SK-N-SH treated with all-trans-retinoic acid at 6 μM for 48 hours (cell line): ENCODE results near the gene MYLK.

Experiments
- ATAC-seq: fragments of 200-7000 bp; cut with Tn5 transposase; 3 replicates; pipeline ENCODE4 v1.9.1; 2020; ENCODE audit warnings: mild to moderate bottlenecking, moderate library complexity
- ARNTL ChIP-seq: fragments of 450-650 bp; formaldehyde crosslinking; IDR thresholded peaks from 2 replicates; pipeline ENCODE4 v1.5.0; 2020; ENCODE audit warnings: low read depth, mild to moderate bottlenecking, moderate library complexity, borderline replicate concordance
- BACH2 ChIP-seq: fragments of 250-450 bp; sonication (Bioruptor Pico); IDR thresholded peaks from 2 replicates; pipeline ENCODE4 v1.9.0; 2021; ENCODE audit warnings: mild to moderate bottlenecking, borderline replicate concordance
- CSDC2 ChIP-seq: fragments of 250-450 bp; sonication (Bioruptor Pico); IDR thresholded peaks from 2 replicates; pipeline ENCODE4 v1.5.0; 2020; ENCODE audit warnings: mild to moderate bottlenecking, moderate library complexity
- GLIS3 ChIP-seq: fragments of 250-450 bp; sonication (Bioruptor Pico); IDR thresholded peaks from 2 replicates; pipeline ENCODE4 v1.5.0; 2020; ENCODE audit warnings: mild to moderate bottlenecking, moderate library complexity
- ISL1 ChIP-seq: fragments of 250-450 bp; sonication (Bioruptor Pico); IDR thresholded peaks from 2 replicates; pipeline ENCODE4 v2.1.2; 2022; ENCODE audit warnings: mild to moderate bottlenecking, moderate library complexity
- OSR1 ChIP-seq: fragments of 250-450 bp; sonication (Bioruptor Pico); IDR thresholded peaks from 2 replicates; pipeline ENCODE4 v1.8.0; 2022; ENCODE audit warnings: moderate library complexity, mild to moderate bottlenecking, inconsistent platforms
- PPARA ChIP-seq: fragments of 250-450 bp; sonication (Bioruptor Pico); IDR thresholded peaks from 2 replicates; pipeline ENCODE4 v1.5.0; 2020; ENCODE audit warnings: mild to moderate bottlenecking, borderline replicate concordance
- RARB ChIP-seq: fragments of 250-450 bp; sonication (Bioruptor Pico); IDR thresholded peaks from 2 replicates; pipeline ENCODE4 v1.8.0; 2021; ENCODE audit warnings: mild to moderate bottlenecking, moderate library complexity
- TCF4 ChIP-seq: fragments of 250-450 bp; sonication (Bioruptor Pico); IDR thresholded peaks from 2 replicates; pipeline ENCODE4 v1.8.0; 2021; ENCODE audit warnings: mild to moderate bottlenecking, moderate library complexity, borderline replicate concordance
- TOX ChIP-seq: fragments of 250-450 bp; sonication (Bioruptor Pico); IDR thresholded peaks from 2 replicates; pipeline ENCODE4 v1.8.0; 2021; ENCODE audit warnings: mild to moderate bottlenecking, moderate library complexity, borderline replicate concordance
- ZFP30 ChIP-seq: fragments of 450-650 bp; formaldehyde crosslinking; IDR thresholded peaks from 2 replicates; pipeline ENCODE4 v1.5.0; 2022; ENCODE audit warnings: mild to moderate bottlenecking, moderate library complexity
- ZNF565 ChIP-seq: fragments of 450-650 bp; formaldehyde crosslinking; conservative IDR thresholded peaks from 2 replicates; pipeline ENCODE4 v1.5.0; 2020; ENCODE audit warnings: low read depth, mild to moderate bottlenecking, moderate library complexity
- ZNF70 ChIP-seq: fragments of 450-650 bp; formaldehyde crosslinking; IDR thresholded peaks from 2 replicates; pipeline ENCODE4 v1.5.0; 2020; ENCODE audit warnings: mild to moderate bottlenecking, moderate library complexity
- ZNF8 ChIP-seq: fragments of 450-650 bp; formaldehyde crosslinking; IDR thresholded peaks from 2 replicates; pipeline ENCODE4 v1.5.0; 2020; ENCODE audit warnings: mild to moderate bottlenecking, moderate library complexity
- TF ChIP-seq, protein P1 (sequence below): fragments of 250-450 bp; sonication (Bioruptor Pico); IDR thresholded peaks from 2 replicates; pipeline ENCODE4 v1.5.0; 2020; ENCODE audit warnings: mild to moderate bottlenecking, moderate library complexity
- TF ChIP-seq, protein P2 (sequence below): fragments of 250-450 bp; sonication (Bioruptor Pico); IDR thresholded peaks from 2 replicates; pipeline ENCODE4 v1.5.1; 2020; ENCODE audit warnings: low read depth, mild to moderate bottlenecking, moderate library complexity
- TF ChIP-seq, protein P3 (sequence below): fragments of 250-450 bp; sonication (Bioruptor Pico); IDR thresholded peaks from 2 replicates; pipeline ENCODE4 v1.5.1; 2021; ENCODE audit warnings: mild to moderate bottlenecking, moderate library complexity
- TF ChIP-seq, protein P4 (sequence below): fragments of 250-450 bp; sonication (Bioruptor Pico); IDR thresholded peaks from 2 replicates; pipeline ENCODE4 v1.8.0; 2020; ENCODE audit warnings: mild to moderate bottlenecking, moderate library complexity, borderline replicate concordance

The MYLK gene

DNA sequence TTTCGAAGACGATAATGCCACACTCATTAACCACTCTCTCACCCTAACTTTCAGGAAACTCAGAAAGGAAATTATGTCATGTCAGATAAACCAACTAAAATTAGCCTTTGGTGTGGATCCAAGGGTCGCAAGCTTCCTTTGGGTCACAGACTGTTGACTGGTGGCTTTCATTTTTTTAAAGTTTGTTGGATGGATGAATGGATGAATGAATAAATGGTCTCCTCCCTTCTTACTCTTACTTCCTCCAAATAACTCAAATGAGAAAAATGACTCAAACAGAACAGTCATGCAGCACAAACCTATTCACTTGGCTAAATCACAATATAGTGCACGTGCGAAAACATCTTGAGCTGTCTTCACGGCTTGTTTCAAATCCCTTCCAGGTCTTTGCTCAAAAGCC is 216.3 kb downstream of the MYLK start (continued):
- TF ChIP-seq, protein P1, sequence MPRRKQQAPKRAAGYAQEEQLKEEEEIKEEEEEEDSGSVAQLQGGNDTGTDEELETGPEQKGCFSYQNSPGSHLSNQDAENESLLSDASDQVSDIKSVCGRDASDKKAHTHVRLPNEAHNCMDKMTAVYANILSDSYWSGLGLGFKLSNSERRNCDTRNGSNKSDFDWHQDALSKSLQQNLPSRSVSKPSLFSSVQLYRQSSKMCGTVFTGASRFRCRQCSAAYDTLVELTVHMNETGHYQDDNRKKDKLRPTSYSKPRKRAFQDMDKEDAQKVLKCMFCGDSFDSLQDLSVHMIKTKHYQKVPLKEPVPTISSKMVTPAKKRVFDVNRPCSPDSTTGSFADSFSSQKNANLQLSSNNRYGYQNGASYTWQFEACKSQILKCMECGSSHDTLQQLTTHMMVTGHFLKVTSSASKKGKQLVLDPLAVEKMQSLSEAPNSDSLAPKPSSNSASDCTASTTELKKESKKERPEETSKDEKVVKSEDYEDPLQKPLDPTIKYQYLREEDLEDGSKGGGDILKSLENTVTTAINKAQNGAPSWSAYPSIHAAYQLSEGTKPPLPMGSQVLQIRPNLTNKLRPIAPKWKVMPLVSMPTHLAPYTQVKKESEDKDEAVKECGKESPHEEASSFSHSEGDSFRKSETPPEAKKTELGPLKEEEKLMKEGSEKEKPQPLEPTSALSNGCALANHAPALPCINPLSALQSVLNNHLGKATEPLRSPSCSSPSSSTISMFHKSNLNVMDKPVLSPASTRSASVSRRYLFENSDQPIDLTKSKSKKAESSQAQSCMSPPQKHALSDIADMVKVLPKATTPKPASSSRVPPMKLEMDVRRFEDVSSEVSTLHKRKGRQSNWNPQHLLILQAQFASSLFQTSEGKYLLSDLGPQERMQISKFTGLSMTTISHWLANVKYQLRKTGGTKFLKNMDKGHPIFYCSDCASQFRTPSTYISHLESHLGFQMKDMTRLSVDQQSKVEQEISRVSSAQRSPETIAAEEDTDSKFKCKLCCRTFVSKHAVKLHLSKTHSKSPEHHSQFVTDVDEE (CRISPR knock-in tag) = no peak
- TF ChIP-seq ARNTL (CRISPR knock-in tag) (no peak), GLIS3 (CRISPR knock-in tag) (no peak), CSDC2 (no peak)

DNA sequence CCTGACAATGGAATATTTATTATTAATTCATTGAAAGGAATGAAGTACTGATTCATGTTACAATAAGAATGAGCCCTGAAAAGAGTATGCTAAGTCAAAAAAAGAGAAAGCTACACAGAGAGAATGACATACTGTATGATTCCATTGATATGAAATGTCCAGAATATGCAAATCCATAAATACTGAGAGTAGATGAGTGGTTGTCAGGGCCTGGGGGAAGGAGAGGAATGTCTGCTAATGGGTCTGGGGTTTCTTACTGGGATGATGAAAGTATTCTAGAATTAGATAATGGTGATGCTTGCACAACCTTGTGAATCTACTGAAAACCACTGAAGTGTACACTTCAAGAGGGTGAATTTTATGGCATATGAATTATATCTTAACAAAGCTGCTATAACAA is 219.4 kb downstream of the MYLK start:
- TF ChIP-seq ISL1 = peak; percentile 28
- TF ChIP-seq ZNF565 (CRISPR knock-in tag) = no peak
- TF ChIP-seq, protein P2, sequence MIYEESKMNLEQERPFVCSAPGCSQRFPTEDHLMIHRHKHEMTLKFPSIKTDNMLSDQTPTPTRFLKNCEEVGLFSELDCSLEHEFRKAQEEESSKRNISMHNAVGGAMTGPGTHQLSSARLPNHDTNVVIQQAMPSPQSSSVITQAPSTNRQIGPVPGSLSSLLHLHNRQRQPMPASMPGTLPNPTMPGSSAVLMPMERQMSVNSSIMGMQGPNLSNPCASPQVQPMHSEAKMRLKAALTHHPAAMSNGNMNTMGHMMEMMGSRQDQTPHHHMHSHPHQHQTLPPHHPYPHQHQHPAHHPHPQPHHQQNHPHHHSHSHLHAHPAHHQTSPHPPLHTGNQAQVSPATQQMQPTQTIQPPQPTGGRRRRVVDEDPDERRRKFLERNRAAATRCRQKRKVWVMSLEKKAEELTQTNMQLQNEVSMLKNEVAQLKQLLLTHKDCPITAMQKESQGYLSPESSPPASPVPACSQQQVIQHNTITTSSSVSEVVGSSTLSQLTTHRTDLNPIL (CRISPR knock-in tag) = no peak
- no peak for TF ChIP-seq BACH2 (CRISPR knock-in tag)
- TF ChIP-seq ARNTL (CRISPR knock-in tag) = no peak
- TF ChIP-seq TCF4 (CRISPR knock-in tag) = no peak
- ATAC-seq = no peak

DNA sequence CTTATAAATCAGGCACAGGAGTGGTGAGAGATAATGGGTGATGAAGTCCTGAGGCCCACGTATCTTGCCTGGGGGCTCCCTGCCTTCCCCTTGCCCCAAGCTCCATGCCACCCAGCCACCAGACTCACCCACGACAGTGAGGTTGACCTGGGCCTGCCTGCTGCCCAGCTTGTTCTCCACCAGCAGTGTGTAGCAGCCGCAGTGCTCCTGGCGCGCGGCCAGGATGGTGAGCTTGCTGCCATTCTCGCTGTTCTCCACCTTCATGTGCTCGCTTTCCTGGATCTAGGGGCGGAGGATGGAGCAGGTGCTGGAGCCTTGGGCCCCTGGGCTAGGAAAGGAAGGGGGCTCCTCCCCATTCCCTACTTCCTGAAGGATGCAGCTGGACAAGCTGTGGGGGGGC is 220.2 kb downstream of the MYLK start:
- TF ChIP-seq TOX (CRISPR knock-in tag) = no peak
- no peak for TF ChIP-seq ZFP30 (CRISPR knock-in tag)
- TF ChIP-seq TCF4 (CRISPR knock-in tag) = no peak
- TF ChIP-seq, protein P3, sequence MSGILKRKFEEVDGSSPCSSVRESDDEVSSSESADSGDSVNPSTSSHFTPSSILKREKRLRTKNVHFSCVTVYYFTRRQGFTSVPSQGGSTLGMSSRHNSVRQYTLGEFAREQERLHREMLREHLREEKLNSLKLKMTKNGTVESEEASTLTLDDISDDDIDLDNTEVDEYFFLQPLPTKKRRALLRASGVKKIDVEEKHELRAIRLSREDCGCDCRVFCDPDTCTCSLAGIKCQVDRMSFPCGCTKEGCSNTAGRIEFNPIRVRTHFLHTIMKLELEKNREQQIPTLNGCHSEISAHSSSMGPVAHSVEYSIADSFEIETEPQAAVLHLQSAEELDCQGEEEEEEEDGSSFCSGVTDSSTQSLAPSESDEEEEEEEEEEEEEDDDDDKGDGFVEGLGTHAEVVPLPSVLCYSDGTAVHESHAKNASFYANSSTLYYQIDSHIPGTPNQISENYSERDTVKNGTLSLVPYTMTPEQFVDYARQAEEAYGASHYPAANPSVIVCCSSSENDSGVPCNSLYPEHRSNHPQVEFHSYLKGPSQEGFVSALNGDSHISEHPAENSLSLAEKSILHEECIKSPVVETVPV (CRISPR knock-in tag) = no peak
- TF ChIP-seq, protein P2 (CRISPR knock-in tag) = no peak
- TF ChIP-seq, all 23 proteins: peak for 0
- ATAC-seq = no peak

DNA sequence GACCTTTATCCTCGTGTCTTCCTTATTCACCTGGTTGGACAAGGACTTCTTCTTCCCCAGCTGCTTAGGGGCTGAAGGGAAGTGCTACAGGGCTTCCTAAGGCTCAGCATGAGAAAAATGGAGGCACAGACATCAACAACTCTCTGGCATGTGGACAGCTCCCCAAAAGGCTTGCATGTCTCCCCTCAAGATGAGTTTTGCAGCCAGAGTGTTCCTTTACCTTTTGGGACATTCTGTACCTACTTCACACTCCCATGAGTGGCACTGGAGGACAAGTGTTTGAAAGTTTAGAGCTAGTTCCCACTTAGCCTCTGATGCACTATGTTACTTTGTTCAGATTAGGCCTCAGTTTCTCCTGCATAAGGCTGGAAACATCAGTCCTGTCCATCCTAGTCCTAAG is 222.2 kb downstream of the MYLK start:
- no peak for ATAC-seq
- TF ChIP-seq TOX (CRISPR knock-in tag) (no peak), PPARA (no peak), ZNF8 (CRISPR knock-in tag) (no peak), OSR1 (CRISPR knock-in tag) (no peak), GLIS3 (CRISPR knock-in tag) (no peak), CSDC2 (no peak), ZNF70 (CRISPR knock-in tag) (no peak)

DNA sequence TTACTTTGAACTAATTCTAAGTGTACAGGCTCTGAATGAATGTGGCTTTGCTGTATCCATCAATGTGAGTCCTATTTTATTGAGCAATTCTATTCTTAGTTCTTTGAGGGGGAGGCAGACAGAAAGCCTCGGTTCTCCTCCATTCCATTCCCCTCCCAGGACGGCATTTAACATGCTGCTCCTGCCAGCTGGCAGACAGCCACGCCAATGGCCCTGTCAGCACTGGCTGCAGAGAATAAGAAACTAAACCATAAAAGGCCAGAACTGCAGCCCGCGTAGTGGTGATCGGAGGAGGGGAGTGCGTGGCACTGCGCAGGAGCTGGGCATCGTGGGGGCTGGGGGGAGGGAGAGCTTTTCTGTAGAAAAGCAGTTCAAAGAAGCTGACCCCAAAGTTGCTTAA is 223.2 kb downstream of the MYLK start:
- TF ChIP-seq, protein P4, sequence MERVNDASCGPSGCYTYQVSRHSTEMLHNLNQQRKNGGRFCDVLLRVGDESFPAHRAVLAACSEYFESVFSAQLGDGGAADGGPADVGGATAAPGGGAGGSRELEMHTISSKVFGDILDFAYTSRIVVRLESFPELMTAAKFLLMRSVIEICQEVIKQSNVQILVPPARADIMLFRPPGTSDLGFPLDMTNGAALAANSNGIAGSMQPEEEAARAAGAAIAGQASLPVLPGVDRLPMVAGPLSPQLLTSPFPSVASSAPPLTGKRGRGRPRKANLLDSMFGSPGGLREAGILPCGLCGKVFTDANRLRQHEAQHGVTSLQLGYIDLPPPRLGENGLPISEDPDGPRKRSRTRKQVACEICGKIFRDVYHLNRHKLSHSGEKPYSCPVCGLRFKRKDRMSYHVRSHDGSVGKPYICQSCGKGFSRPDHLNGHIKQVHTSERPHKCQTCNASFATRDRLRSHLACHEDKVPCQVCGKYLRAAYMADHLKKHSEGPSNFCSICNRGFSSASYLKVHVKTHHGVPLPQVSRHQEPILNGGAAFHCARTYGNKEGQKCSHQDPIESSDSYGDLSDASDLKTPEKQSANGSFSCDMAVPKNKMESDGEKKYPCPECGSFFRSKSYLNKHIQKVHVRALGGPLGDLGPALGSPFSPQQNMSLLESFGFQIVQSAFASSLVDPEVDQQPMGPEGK (CRISPR knock-in tag) = peak; percentile 86; the same call in 1 of the 2 replicates
- TF ChIP-seq ZFP30 (CRISPR knock-in tag) (no peak), RARB (0 out of 2 replicates have a peak, but pooled peaks have one; percentile 45)
- TF ChIP-seq, all 23 proteins: peak for 2
- peak; percentile 90 for ATAC-seq
